HG03457 (cell line): ENCODE data around the gene S100PBP.
"Not testable (repeated sequence)": the region's sequence is repeated elsewhere in the genome, so short reads cannot be mapped to it uniquely, and the experiment has no call there.

ENCODE experiments used
- ATAC-seq: cut with Tn5 transposase; IDR thresholded peaks from one replicate; pipeline ENCODE4 v1.9.1; 2021; ENCODE audit warnings: moderate number of reproducible peaks; ENCODE audit not compliant: unreplicated experiment

The S100PBP gene

DNA sequence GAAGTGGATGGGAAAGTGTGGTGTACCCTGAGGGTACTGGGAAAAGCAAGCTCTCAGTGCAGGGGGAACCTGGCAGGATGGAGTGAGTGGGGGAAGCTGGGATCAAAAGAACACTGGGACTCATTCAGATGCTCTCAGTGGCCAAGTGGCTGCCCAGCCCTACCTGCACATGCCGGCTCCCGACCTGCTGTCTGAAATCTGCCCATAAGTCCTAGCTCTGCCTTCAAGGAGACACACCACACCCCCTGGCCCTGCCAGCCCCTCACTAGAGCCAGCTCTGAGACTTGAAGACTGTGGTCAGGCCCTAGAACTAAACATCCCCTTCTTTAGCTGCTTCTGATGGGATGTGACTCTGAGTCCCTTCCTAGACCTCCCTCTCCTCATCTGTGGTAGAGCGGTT, 81.5 kb downstream of the S100PBP start:
- ATAC-seq = no peak

DNA sequence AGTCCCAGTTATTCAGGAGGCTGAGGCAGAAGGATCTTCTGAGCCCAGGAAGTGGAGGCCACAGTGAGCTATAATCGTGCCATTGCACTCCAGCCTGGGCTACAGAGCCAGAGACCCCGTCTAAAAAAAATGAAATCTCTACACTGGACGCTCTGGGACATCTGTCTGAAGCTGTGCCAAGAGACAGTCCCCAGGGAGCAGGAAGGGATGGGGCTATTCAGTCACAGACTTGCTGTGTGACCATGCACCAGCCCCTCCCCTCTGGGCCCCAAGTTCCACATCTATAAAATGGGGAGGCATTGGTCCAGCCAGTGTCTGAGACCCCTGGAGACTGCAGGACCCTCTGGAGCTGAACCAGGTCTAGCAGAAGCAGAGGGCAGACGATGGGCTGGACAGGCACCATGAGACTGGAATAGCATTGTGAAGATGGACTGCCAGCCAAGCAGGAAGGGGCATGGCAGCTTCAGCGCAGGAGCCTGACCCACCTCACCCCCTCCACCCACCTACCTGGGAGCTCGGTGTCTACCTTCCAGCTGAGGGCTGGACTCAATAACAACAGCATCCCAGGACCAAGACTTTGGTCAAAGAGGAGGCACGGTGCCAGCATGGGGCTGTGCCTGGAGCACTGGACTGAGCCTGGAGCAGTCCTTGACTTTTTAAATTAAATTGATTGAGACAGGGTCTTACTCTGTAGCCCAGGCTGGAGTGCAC, 82.3 kb downstream of the S100PBP start:
- no peak for ATAC-seq

DNA sequence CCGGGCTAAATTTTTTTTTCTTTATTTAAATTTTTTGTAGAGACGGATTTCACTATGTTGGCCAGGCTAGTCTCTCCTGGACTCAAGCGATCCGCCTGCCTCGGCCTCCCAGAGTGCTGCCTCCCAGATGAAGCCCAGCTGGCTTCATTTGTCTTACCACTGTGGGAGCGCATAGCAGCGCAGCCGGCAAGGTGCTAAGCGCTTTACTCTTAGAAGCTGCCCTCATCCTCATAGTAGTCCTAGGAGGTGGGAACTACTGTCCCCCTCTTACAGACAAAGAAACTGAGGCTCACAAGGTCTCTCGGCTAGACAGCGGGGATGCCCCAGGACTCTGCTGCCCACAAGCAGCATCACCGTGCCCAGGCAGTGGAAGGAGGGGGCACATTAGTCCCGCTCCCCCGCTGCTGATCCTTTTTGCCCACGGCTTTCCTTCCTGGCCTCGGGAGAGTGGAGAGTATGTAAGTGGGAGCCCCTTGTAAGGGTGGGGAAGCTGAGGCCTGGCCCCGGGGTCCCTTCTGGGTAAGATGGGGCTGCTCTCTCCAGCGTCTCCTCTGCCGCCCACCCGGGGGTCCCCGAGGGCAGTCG, 83.0 kb downstream of the S100PBP start:
- no peak for ATAC-seq

- ATAC-seq = no peak
These were observed 83.7 kb downstream of the S100PBP start, which contains the start of gene TMEM54 for GRCh38 chr1:32900956-32901822. TSS of gene TMEM54 (minus strand) at chr1:32901389. CDS start at chr1:32901238, 151 bp downstream.

- ATAC-seq = no peak
These were observed 84.5 kb downstream of the S100PBP start for GRCh38 chr1:32901823-32902534.

DNA sequence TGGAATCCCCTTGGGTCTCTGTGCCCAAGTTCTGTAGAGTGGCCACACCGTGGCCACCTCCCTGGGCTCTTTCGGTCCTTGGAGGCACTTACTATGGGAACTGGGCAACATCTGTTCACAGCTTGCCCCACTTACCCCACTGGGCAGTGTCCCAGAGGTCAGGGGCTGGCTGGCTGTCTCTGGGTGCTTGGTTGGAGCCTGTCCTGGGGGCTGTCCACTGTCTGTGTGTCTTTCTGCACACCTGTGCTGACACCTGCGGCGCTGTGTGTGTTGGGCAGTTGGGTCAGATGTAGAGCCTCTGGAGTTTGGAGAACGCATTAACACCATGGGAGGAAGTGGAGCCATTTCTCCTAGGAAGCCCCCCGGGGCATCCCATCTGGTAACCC, 85.1 kb downstream of the S100PBP start:
- ATAC-seq = no peak

DNA sequence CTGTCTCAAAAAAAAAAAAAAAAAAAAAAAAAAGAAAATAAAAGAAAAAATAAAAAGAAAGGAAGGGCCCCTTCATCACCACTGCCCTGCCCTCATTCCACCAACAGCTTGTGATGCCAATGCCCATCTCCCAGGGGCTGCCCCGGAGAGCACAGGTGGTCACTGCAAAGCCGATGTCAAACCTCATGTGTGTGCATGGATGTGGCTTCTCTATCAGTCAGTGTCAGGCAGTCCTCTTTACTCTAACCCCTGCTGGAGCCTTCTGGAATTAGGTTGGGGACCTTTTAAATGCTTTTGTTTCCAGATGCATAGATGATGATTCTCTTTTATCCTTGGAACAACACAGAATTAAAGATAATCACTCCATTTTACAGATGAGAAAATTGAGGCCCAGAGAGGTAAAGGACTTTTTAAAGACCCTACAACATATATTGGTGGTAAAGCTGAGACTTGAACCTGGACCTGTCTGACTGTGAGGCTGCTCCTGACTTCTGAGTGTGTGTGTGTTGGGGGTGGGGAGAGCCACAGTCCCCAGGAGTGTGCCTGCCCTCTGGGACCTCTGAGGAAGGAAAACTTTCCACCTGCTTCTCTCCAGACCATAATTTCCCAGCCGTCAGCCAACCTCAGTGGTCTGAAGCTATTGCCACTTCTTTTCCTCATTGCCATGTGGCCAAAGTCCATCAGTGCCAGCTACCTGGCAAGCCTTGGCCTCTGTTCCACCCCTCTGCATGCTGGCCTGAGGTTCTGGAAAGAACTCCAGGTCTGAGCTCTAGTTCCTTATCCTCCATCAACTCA, 86.7 kb downstream of the S100PBP start:
- no peak for ATAC-seq

- ATAC-seq = no peak
These were observed 87.3 kb downstream of the S100PBP start for GRCh38 chr1:32904797-32905196.

GRCh38 chr1:32905588-32905987, 88.1 kb downstream of the S100PBP start:
- not testable (repeated sequence) for ATAC-seq

- no peak for ATAC-seq
These were observed 89.2 kb downstream of the S100PBP start for GRCh38 chr1:32906654-32907053.

GRCh38 chr1:32907435-32907834, 90.0 kb downstream of the S100PBP start:
- no peak for ATAC-seq
